Keratinocyte (primary cell): ENCODE measurements around the gene BSPRY. TPM values are rescaled to one million over a fixed set of nuclear protein-coding genes. Genes with fewer than 3 reads are reported as not detected.

Experiments
- DNase-seq: peaks from one replicate; pipeline ENCODE4 v3.0.0-alpha.2; 2011; ENCODE audit warnings: low read depth, missing footprints, low spot score
- FAIRE-seq: peaks from 2 replicates; lab custom pipeline; 2011; peaks lifted over from hg19 to GRCh38; lab: Jason Lieb, UNC
- H2AFZ ChIP-seq: 2 replicates; pipeline ENCODE4 v1.6.0; 2012; ENCODE audit warnings: low read length, control low read depth, inconsistent platforms; ENCODE audit not compliant: control insufficient read depth
- H3K27ac ChIP-seq: 2 replicates; pipeline ENCODE4 v1.5.1; 2011; ENCODE audit warnings: low read length; ENCODE audit not compliant: control insufficient read depth, insufficient read depth
- H3K27me3 ChIP-seq: 3 replicates; pipeline ENCODE4 v1.6.0; 2011; ENCODE audit warnings: low read length; ENCODE audit not compliant: control insufficient read depth, insufficient read depth; ENCODE audit errors: extremely low read depth
- H3K36me3 ChIP-seq, 2 experiments: 2 replicates in 1 of 2; 3 replicates in 1 of 2; pipeline ENCODE4 v1.5.1; 2011; ENCODE audit warnings: low read length in 2 of 2, mild to moderate bottlenecking in 1 of 2; ENCODE audit not compliant: control insufficient read depth in 2 of 2, insufficient read depth in 2 of 2; ENCODE audit errors: extremely low read depth in 1 of 2
- H3K4me1 ChIP-seq: 3 replicates; pipeline ENCODE4 v1.5.1; 2011; ENCODE audit warnings: low read length; ENCODE audit not compliant: control insufficient read depth, insufficient read depth; ENCODE audit errors: extremely low read depth
- H3K4me2 ChIP-seq: 3 replicates; pipeline ENCODE4 v1.6.0; 2011; ENCODE audit warnings: low read depth, low read length; ENCODE audit not compliant: control insufficient read depth, insufficient read depth; ENCODE audit errors: extremely low read depth
- H3K4me3 ChIP-seq, 3 experiments: fragments of 200-600 bp in 1 of 3; sonication (generic) in 1 of 3; 2 replicates in 2 of 3; 3 replicates in 1 of 3; pipeline ENCODE4 v1.5.1; 2011 to 2016; ENCODE audit warnings: low read length in 3 of 3, mild to moderate bottlenecking in 3 of 3, control low read depth in 2 of 3, inconsistent platforms in 1 of 3, low read depth in 1 of 3, mixed read lengths in 1 of 3, mixed run types in 1 of 3, moderate library complexity in 1 of 3; ENCODE audit not compliant: control insufficient read depth in 2 of 3, insufficient read depth in 2 of 3; ENCODE audit errors: extremely low read depth in 1 of 3
- H3K79me2 ChIP-seq: 2 replicates; pipeline ENCODE4 v1.6.0; 2012; ENCODE audit warnings: low read length; ENCODE audit not compliant: control insufficient read depth, insufficient read depth
- H3K9ac ChIP-seq: 3 replicates; pipeline ENCODE4 v1.6.0; 2011; ENCODE audit warnings: low read length; ENCODE audit not compliant: control insufficient read depth, insufficient read depth; ENCODE audit errors: extremely low read depth
- H3K9me1 ChIP-seq: 3 replicates; pipeline ENCODE4 v1.6.0; 2011; ENCODE audit warnings: low read length; ENCODE audit not compliant: control insufficient read depth, insufficient read depth; ENCODE audit errors: extremely low read depth
- H3K9me3 ChIP-seq: 2 replicates; pipeline ENCODE4 v1.5.1; 2012; ENCODE audit warnings: low read depth, low read length; ENCODE audit not compliant: control insufficient read depth
- H4K20me1 ChIP-seq: 3 replicates; pipeline ENCODE4 v1.6.0; 2011; ENCODE audit warnings: low read length; ENCODE audit not compliant: control insufficient read depth, insufficient read depth; ENCODE audit errors: extremely low read depth
- EZH2 ChIP-seq: IDR thresholded peaks from one replicate; pipeline ENCODE4 v1.6.1; 2012; ENCODE audit warnings: inconsistent platforms, mild to moderate bottlenecking, low read length, moderate library complexity
- dilution Hi-C: fragments of 300-500 bp; cut with MboI; formaldehyde crosslinking; loops from one replicate; pipeline ENCODE4 v1.7.0; 2020; ENCODE audit warnings: low sequenced_read_pairs; ENCODE audit not compliant: extremely low pct_ligation_motif_present
- polyA plus RNA-seq, 5 experiments: library from polyadenylated mRNA; depleted of rRNA in 3 of 5; stranded (reverse) in 3 of 5; stranded (forward) in 1 of 5; unstranded in 1 of 5; fragments of >200 nt; gene quantifications; 1 replicate in 1 of 5; 2 replicates in 3 of 5; 3 replicates in 1 of 5; pipeline versions ENCODE4 v1.2.1 to v1.2.3, GENCODE V29; 2011 to 2012; ENCODE audit warnings: missing spikeins in 2 of 5, low read depth in 1 of 5, low replicate concordance in 1 of 5
- TF ChIP-seq, protein P1 (sequence below), 3 experiments: IDR thresholded peaks in 1 of 3; conservative IDR thresholded peaks in 1 of 3; optimal IDR thresholded peaks in 1 of 3; 2 replicates in 2 of 3; 3 replicates in 1 of 3; pipeline versions ENCODE3 to v1.5.1; 2011; ENCODE audit warnings: low read length in 3 of 3, mild to moderate bottlenecking in 3 of 3, moderate library complexity in 2 of 3, control low read depth in 1 of 3, inconsistent platforms in 1 of 3; ENCODE audit not compliant: insufficient read depth in 2 of 3; ENCODE audit errors: extremely low read depth in 1 of 3

BSPRY gene
- polyA plus RNA-seq, 1 donor (not counting 4 experiments of a cell fraction or from before 2014, with no cell fraction given), result 0.41 TPM

DNA sequence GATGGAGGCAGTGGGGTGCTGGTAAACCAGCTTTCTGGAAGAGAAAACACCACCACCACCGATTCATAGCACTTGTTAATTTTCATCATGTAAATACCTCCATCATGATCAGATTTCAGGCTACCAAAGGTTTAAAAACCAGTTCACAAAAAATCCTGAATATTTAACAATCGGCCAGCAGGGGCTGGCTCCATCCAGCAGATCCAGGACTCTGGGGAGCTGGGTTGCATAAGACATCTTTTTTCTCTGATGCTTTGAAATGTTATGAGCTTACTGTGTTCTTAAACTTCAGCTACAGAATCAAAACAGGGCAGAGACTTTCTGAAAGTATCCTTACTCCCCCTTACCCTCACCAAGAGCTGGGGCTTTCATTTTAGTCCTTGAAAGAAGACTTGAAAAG lies 31.6 kb upstream of the BSPRY start:
- Histone ChIP-seq H3K4me3 (no peak overlapping the region), H3K4me1 (no peaks in the 10 kb centered on the region), H4K20me1 (no peaks in the 10 kb centered on the region), H3K27ac (no peak overlapping the region), H3K27me3 (no peaks in the 10 kb centered on the region), H3K9me3 (no peaks in the 10 kb centered on the region), H3K9me1 (no peaks in the 10 kb centered on the region), H3K79me2 (no peaks in the 10 kb centered on the region), H2AFZ (no peak overlapping the region), H3K9ac (no peak overlapping the region), H3K36me3 (peaks cover 0 to 2% of the 10 kb centered on the region in 2 experiments), H3K4me2 (no peak overlapping the region)
- dilution Hi-C loops, result no loop called here
- no peak for TF ChIP-seq EZH2
- TF ChIP-seq, protein P1, sequence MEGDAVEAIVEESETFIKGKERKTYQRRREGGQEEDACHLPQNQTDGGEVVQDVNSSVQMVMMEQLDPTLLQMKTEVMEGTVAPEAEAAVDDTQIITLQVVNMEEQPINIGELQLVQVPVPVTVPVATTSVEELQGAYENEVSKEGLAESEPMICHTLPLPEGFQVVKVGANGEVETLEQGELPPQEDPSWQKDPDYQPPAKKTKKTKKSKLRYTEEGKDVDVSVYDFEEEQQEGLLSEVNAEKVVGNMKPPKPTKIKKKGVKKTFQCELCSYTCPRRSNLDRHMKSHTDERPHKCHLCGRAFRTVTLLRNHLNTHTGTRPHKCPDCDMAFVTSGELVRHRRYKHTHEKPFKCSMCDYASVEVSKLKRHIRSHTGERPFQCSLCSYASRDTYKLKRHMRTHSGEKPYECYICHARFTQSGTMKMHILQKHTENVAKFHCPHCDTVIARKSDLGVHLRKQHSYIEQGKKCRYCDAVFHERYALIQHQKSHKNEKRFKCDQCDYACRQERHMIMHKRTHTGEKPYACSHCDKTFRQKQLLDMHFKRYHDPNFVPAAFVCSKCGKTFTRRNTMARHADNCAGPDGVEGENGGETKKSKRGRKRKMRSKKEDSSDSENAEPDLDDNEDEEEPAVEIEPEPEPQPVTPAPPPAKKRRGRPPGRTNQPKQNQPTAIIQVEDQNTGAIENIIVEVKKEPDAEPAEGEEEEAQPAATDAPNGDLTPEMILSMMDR (optimal IDR thresholded peaks at IDR 0.05 in 1 of 3, IDR thresholded peaks at IDR 0.05 in 1 of 3, conservative IDR thresholded peaks at IDR 0.05 in 1 of 3; ENCODE audit: extremely low read depth in 1 of 3, insufficient read depth in 2 of 3, low read length in 3 of 3), result peak in 1 of 3 experiments; percentile 11
- FAIRE-seq (no peak), DNase-seq (no peak)

DNA sequence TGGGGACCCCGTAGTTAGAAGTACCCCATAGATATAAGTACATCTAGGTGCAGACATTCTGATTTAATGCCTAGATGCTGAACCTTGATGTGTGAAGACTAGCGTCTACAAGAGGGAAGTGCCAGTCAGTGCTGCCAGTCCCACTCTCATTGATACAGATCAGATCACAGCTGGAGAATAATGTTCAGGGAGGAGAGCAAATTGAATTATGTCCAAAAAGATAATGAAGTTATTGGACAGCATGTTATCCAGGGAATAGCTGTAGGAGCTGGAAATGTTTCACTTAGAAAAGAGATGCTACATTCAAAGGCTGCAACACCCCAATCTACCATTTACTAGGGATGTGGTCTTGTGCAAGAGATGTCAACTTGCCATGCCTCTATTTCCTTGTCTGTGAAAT lies 30.3 kb upstream of the BSPRY start:
- no peaks in the 10 kb centered on the region for H3K9me1 ChIP-seq
- H3K4me1 ChIP-seq, result no peaks in the 10 kb centered on the region
- H3K4me3 ChIP-seq, result no peak overlapping the region
- dilution Hi-C loops, result no loop called here
- H3K27ac ChIP-seq, result no peak overlapping the region
- no peaks in the 10 kb centered on the region for H3K79me2 ChIP-seq
- no peak for DNase-seq
- no peaks in the 10 kb centered on the region for H4K20me1 ChIP-seq
- TF ChIP-seq, protein P1 (optimal IDR thresholded peaks at IDR 0.05 in 1 of 3, IDR thresholded peaks at IDR 0.05 in 1 of 3, conservative IDR thresholded peaks at IDR 0.05 in 1 of 3; ENCODE audit: extremely low read depth in 1 of 3, insufficient read depth in 2 of 3, low read length in 3 of 3), result no peak
- no peak for TF ChIP-seq EZH2
- H3K36me3 ChIP-seq, result peaks cover 0 to 2% of the 10 kb centered on the region in 2 experiments
- no peak overlapping the region for H2AFZ ChIP-seq
- H3K4me2 ChIP-seq, result no peak overlapping the region
- H3K9me3 ChIP-seq, result no peaks in the 10 kb centered on the region
- H3K27me3 ChIP-seq, result no peaks in the 10 kb centered on the region
- no peak overlapping the region for H3K9ac ChIP-seq
- FAIRE-seq, result no peak
